Stimulated activated CD4-positive, alpha-beta T cell treated with anti-CD3 and anti-CD28 coated beads, Interleukin-1b, Interleukin-23, amount 100 ng/mL, for 4 hours (primary cell): ENCODE results near the gene ECEL1.

Source experiments
- DNase-seq, 2 donors: peaks; one replicate each; pipeline ENCODE4 v3.0.0-alpha.2; 2020; ENCODE audit warnings: low read depth in 2 of 2

ECEL1 gene

GRCh38 chr2:232484628-232485347 is 2.8 kb downstream of the ECEL1 start:
- DNase-seq: no peak

- no peak for DNase-seq
These were observed 3.6 kb downstream of the ECEL1 start for GRCh38 chr2:232483923-232484627.

- no peak for DNase-seq
These were observed 4.2 kb downstream of the ECEL1 start for GRCh38 chr2:232483311-232483922.

- no peak for DNase-seq
These were observed 5.1 kb downstream of the ECEL1 start for GRCh38 chr2:232482301-232483238.

GRCh38 chr2:232481322-232482140 is 6.1 kb downstream of the ECEL1 start:
- no peak for DNase-seq

GRCh38 chr2:232480201-232481190 is 7.1 kb downstream of the ECEL1 start:
- no peak for DNase-seq

- no peak for DNase-seq
These were observed 8.1 kb downstream of the ECEL1 start for GRCh38 chr2:232479341-232480200.

- no peak for DNase-seq
These were observed 8.9 kb downstream of the ECEL1 start for GRCh38 chr2:232478571-232479340.

GRCh38 chr2:232477751-232478510 is 9.7 kb downstream of the ECEL1 start:
- no peak for DNase-seq

GRCh38 chr2:232476791-232477190 is 10.8 kb downstream of the ECEL1 start:
- DNase-seq: no peak

- DNase-seq: no peak
These were observed 11.6 kb downstream of the ECEL1 start for GRCh38 chr2:232476045-232476444.

- DNase-seq: no peak
These were observed 14.2 kb downstream of the ECEL1 start for GRCh38 chr2:232473467-232473890.

- DNase-seq: no peak
These were observed 21.4 kb downstream of the ECEL1 start for GRCh38 chr2:232466221-232466620.

- no peak for DNase-seq
These were observed 22.6 kb downstream of the ECEL1 start for GRCh38 chr2:232465061-232465460.

- DNase-seq: no peak
These were observed 23.1 kb downstream of the ECEL1 start for GRCh38 chr2:232464544-232464885.

- DNase-seq: no peak
These were observed 23.7 kb downstream of the ECEL1 start for GRCh38 chr2:232463701-232464543.
